AG04450 (cell line): ENCODE results near the gene FAM20C. TPM values are rescaled to one million over a fixed set of nuclear protein-coding genes. Genes with fewer than 3 reads are reported as not detected.

ENCODE experiments used
- CTCF ChIA-PET: fragments of 300-600, 350-600 bp; formaldehyde crosslinking; extraction: SDS; loops from one replicate; lab custom pipeline; 2022; ENCODE audit warnings: antibody characterized with exemption, inconsistent platforms; lab: Charles Lee
- POLR2A ChIA-PET: fragments of 350-600 bp; formaldehyde crosslinking; extraction: SDS; loops from one replicate; lab custom pipeline; 2021; ENCODE audit warnings: antibody characterized with exemption, inconsistent platforms; lab: Yijun Ruan, JAX
- DNase-seq: peaks from one replicate; pipeline ENCODE4 v3.0.0-alpha.2; 2011; ENCODE audit warnings: low read depth, low spot score
- H3K27ac ChIP-seq: one replicate; pipeline ENCODE4 v1.5.1; 2012; ENCODE audit warnings: low read depth, low read length, control low read depth
- H3K27me3 ChIP-seq: one replicate; pipeline ENCODE4 v1.6.0; 2012; ENCODE audit warnings: low read length; ENCODE audit not compliant: control insufficient read depth, insufficient read depth
- H3K4me3 ChIP-seq: 2 replicates; pipeline ENCODE4 v1.5.1; 2011; ENCODE audit warnings: mild to moderate bottlenecking, low read depth, low read length, control low read depth
- H3K9me3 ChIP-seq: 2 replicates; pipeline ENCODE4 v1.5.1; 2012; ENCODE audit warnings: low read length; ENCODE audit not compliant: control insufficient read depth, insufficient read depth
- CTCF ChIP-seq: IDR thresholded peaks from 2 replicates; pipeline ENCODE4 v1.5.1; 2011; ENCODE audit warnings: low read depth, low read length, control low read depth, inconsistent platforms
- polyA plus RNA-seq: library from polyadenylated mRNA; depleted of rRNA; stranded (reverse); fragments of >200 nt; gene quantifications from 2 replicates; pipeline ENCODE4 v1.2.3, GENCODE V29; 2011

The FAM20C gene
- polyA plus RNA-seq, 1 experiment, result 34.5 TPM

DNA sequence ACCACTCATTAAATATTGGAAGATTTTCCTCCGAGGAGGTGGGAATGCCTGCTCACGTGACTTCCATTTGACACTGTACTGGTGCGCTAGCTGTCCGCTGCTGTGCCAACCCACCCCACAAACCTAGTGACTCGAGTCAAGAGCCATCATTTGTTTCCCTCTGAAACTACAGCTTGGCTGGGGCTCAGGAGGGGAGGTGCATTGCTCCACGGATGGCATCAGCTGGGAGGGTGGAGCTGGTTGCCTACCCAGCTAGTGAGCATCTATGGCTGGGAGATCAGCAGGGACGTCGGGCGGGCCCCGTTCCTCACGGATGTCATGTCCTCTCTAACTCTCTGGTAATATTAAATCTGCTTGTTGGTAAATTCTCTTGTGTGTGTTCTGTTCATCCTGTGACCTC is 88.1 kb downstream of the FAM20C start:
- Histone ChIP-seq H3K4me3 (no peak overlapping the region), H3K27ac (no peak overlapping the region), H3K9me3 (peaks cover 21% of the 10 kb centered on the region), H3K27me3 (peaks cover 40% of the 10 kb centered on the region)
- CTCF ChIA-PET, result no interaction called here
- POLR2A ChIA-PET, result no interaction called here
- TF ChIP-seq CTCF, result no peak
- DNase-seq, result no peak

DNA sequence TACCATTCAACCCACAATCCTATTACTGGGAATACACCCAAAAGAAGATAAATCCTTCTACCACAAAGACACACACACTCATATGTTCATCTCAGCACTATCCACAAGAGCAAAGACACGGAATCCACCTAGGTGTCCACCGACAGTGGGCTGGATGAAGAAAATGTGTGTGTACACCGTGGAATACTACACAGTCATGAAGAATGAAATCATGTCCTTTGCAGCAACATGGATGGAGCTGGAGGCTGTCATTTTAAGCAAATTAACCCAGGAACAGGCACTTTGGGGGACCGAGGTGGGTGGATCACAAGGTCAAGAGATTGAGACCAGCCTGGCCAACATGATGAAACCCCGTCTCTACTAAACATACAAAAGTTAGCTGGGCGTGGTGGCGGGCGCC is 89.3 kb downstream of the FAM20C start:
- no peak for TF ChIP-seq CTCF
- ChIA-PET CTCF (no interaction called here), POLR2A (no interaction called here)
- H3K9me3 ChIP-seq, result peaks cover 12% of the 10 kb centered on the region
- no peak overlapping the region for H3K27ac ChIP-seq
- H3K4me3 ChIP-seq, result no peak overlapping the region
- peaks cover 41% of the 10 kb centered on the region for H3K27me3 ChIP-seq
- DNase-seq, result no peak

DNA sequence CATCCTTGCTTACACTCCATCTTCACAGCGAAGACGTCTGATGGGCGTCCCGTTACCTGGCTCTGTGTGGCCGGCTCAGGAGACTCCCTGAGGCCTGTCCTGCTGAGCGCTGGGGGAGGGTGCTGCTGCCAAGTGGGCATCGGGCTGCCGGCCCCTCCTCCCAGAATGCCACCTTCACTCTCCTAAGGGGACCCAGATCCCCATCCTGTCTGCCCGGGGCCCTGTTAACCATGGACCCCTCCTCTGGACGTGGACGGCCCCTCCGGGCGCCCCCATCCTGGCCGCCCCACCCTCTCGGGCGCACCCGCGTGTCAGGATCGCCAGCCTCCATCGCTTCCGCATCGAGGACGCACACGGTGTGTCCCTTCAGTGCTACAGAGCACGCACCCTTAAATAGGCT is 90.2 kb downstream of the FAM20C start:
- POLR2A ChIA-PET, result no interaction called here
- no peak overlapping the region for H3K27ac ChIP-seq
- CTCF ChIA-PET, result no interaction called here
- TF ChIP-seq CTCF, result no peak
- no peak for DNase-seq
- no peak overlapping the region for H3K4me3 ChIP-seq
- peaks cover 44% of the 10 kb centered on the region for H3K27me3 ChIP-seq
- peaks cover 5% of the 10 kb centered on the region; the same call in 1 of the 2 replicates for H3K9me3 ChIP-seq

GRCh38 chr7:284762-285722 is 92.7 kb downstream of the FAM20C start:
- POLR2A ChIA-PET, result no interaction called here

More at GRCh38 chr7:284762-285722, 92.7 kb downstream of the FAM20C start:
- Histone ChIP-seq H3K9me3 (peaks cover 9% of the 10 kb centered on the region), H3K27ac (no peak overlapping the region), H3K27me3 (peaks cover 57% of the 10 kb centered on the region), H3K4me3 (no peak overlapping the region)
- CTCF ChIA-PET, result no interaction called here
- DNase-seq, result no peak
- no peak for TF ChIP-seq CTCF
